Mesendoderm (in vitro differentiated cells): ENCODE measurements around the gene ISOC2.
A peak's percentile ranks its signal among the peaks of the same experiment; 100 is the strongest.

ENCODE experiments used
- DNase-seq: peaks from one replicate; pipeline ENCODE4 v3.0.0; 2013
- H2AK5ac ChIP-seq: 2 replicates; pipeline ENCODE4 v1.6.1; 2013; ENCODE audit warnings: low read length, inconsistent platforms
- H2BK120ac ChIP-seq: 2 replicates; pipeline ENCODE4 v1.6.1; 2013; ENCODE audit warnings: low read depth, mild to moderate bottlenecking, low read length, moderate library complexity, mixed read lengths
- H2BK15ac ChIP-seq: replicated peaks from 2 replicates; pipeline ENCODE4 v1.6.1; 2013; ENCODE audit warnings: low read depth, mild to moderate bottlenecking, moderate library complexity
- H2BK5ac ChIP-seq: 2 replicates; pipeline ENCODE4 v1.6.1; 2013; ENCODE audit warnings: low read length, inconsistent platforms
- H3K18ac ChIP-seq: 2 replicates; pipeline ENCODE4 v1.6.1; 2013; ENCODE audit warnings: mild to moderate bottlenecking, low read length, mixed read lengths
- H3K23ac ChIP-seq: one replicate; pipeline ENCODE4 v1.6.1; 2013; ENCODE audit warnings: low read length
- H3K27ac ChIP-seq: 2 replicates; pipeline ENCODE4 v1.5.1; 2013; ENCODE audit warnings: low read depth, mild to moderate bottlenecking, inconsistent platforms, low read length, moderate library complexity
- H3K27me3 ChIP-seq: 2 replicates; pipeline ENCODE4 v1.6.1; 2013; ENCODE audit warnings: low read length, control low read depth, mild to moderate bottlenecking, inconsistent platforms; ENCODE audit not compliant: insufficient read depth, poor library complexity
- H3K36me3 ChIP-seq: 2 replicates; pipeline ENCODE4 v1.6.1; 2013; ENCODE audit warnings: low read length, inconsistent platforms; ENCODE audit not compliant: control insufficient read depth, insufficient read depth
- H3K4ac ChIP-seq: one replicate; pipeline ENCODE4 v1.6.1; 2013; ENCODE audit warnings: low read depth, mild to moderate bottlenecking, low read length, moderate library complexity
- H3K4me1 ChIP-seq: 2 replicates; pipeline ENCODE4 v1.6.1; 2013; ENCODE audit warnings: low read depth, low read length, inconsistent platforms; ENCODE audit not compliant: control insufficient read depth
- H3K4me2 ChIP-seq: 2 replicates; pipeline ENCODE4 v1.6.1; 2013; ENCODE audit warnings: low read length
- H3K4me3 ChIP-seq: 2 replicates; pipeline ENCODE4 v1.5.1; 2013; ENCODE audit warnings: mild to moderate bottlenecking, low read length
- H3K56ac ChIP-seq: one replicate; pipeline ENCODE4 v1.6.1; 2013; ENCODE audit warnings: low read length
- H3K79me1 ChIP-seq: 2 replicates; pipeline ENCODE4 v1.6.1; 2013; ENCODE audit warnings: low read length, inconsistent platforms
- H3K79me2 ChIP-seq: 2 replicates; pipeline ENCODE4 v1.6.1; 2013; ENCODE audit warnings: mild to moderate bottlenecking, low read length; ENCODE audit not compliant: control insufficient read depth, insufficient read depth
- H3K9ac ChIP-seq: 2 replicates; pipeline ENCODE4 v1.6.1; 2013; ENCODE audit warnings: low read length, inconsistent platforms
- H4K5ac ChIP-seq: one replicate; pipeline ENCODE4 v1.6.1; 2013; ENCODE audit warnings: low read length
- H4K8ac ChIP-seq: one replicate; pipeline ENCODE4 v1.6.1; 2013; ENCODE audit warnings: low read depth, mild to moderate bottlenecking, control low read depth, low read length, moderate library complexity
- WGBS: extraction: QIAGEN DNeasy Blood & Tissue Kit; methylation state at CpG from one replicate; pipeline ENCODE4 v1.1.7; 2013; ENCODE audit warnings: low lambda C conversion rate, missing lambda C conversion rate; ENCODE audit not compliant: insufficient coverage; ENCODE audit errors: extremely low coverage; 5-methylcytosine and 5-hydroxymethylcytosine counted together

Gene ISOC2

DNA sequence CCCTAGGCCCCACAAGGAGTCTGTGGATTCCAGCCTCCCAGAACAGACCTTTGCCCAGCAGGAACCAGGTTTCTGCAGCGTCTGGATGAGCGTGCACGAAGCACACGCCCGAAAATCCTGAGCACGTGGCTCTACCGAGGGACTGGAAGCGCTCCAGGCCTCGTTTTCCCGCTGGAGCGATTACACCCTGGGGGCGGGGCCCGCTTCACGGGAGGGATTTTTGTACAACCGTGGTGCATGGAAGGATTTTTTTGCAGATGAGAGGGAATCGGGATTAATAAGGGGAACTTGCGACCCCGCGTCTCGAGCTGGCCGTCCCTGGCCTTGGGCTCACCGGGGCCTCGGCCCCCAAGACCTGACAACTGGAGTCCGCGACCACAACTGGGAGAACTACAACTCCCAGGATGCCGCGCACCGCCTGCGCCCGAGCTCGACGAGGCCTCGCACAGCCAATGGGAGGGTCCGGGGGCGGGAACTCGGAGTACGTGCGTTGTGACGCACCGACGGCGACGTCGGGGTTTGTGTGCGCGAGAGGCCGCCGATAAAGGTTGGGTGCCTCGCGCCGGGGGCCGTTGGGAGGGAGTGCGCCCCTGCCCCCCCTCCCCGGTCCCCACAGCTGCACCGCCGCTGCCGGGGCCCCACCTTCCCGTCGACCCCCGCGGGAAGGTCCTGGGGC lies 14.8 kb upstream of the ISOC2 start, which contains the start of gene ZNF628:
Gene ZNF628 (plus strand): TSS at position 518 of the 676 bp plus-strand sequence. CDS start 3,294 bp downstream, outside the sequence.
- Histone ChIP-seq H3K4me3 (peak within 1 kb of the TSS; percentile 86), H2BK120ac (peak within 1 kb of the TSS; percentile 86), H3K4me2 (peak within 1 kb of the TSS; percentile 75), H3K9ac (peak within 1 kb of the TSS; percentile 84), H2AK5ac (no peak within 1 kb of the TSS), H3K4me1 (peaks cover 2% of the 10 kb centered on the region), H3K27me3 (no peaks in the 10 kb centered on the region), H3K79me1 (peaks cover 9% of the 10 kb centered on the region), H2BK5ac (no peak within 1 kb of the TSS), H4K5ac (peak within 1 kb of the TSS; percentile 84), H3K56ac (peak within 1 kb of the TSS; percentile 90), H3K36me3 (no peaks in the 10 kb centered on the region), H3K4ac (peak within 1 kb of the TSS; percentile 57), H3K23ac (no peak within 1 kb of the TSS), H3K18ac (peak within 1 kb of the TSS; percentile 95), H3K27ac (peak within 1 kb of the TSS; percentile 76), H3K79me2 (peaks cover 2% of the 10 kb centered on the region), H2BK15ac (no peak within 1 kb of the TSS), H4K8ac (peak within 1 kb of the TSS; percentile 98)
- DNase-seq = peak; percentile 99
- WGBS = no CpG with 5 or more reads among the region's 61 CpGs

DNA sequence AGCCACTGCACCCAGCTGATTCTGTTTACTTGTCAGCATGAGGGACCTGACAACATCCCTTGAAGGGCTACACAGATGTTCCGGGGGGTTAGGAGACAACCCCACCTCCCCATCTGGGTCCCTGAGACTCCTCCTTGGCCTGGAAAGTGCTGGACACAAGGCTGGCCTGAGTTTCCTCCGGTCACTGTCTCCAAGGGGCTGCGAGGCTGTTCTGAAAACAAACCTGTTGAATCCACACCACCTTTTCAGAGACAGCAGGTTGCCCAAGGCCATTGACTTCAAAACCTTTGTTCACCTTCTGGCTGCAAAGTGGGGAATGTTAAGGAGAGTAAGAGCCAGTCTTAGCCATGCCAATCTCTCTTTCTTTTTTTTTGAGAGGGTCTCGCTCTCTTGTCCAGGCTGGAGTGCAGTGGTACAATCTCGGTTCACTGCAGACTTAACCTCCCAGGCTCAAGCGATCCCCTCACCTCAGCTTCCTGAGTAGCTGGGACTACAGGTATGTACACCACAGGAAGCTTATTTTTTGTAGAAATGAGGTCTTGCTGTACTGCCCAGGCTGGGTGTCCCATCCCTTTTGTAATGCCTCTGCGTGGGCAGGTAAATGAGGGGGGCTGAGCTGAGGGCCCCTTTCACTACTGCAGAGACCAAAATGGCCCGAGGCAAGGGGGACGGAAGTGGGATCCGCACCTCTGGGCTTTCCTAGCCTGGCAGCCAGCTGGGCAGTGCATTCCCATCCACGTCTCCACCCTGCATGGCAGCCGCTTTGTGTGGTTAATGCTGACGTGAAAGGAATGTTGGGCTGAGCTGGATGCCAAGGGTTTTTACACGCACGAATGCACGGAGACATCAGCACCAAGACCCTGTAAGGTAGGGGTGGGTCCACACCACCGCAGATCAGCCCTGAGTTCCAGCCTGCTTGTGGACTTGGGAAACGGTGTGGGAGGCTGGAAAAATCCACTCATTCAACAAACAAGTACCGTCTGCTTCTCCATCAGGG lies 13.1 kb upstream of the ISOC2 start:
- DNase-seq = peak; percentile 21
- Histone ChIP-seq H3K79me1 (peaks cover 7% of the 10 kb centered on the region), H3K79me2 (peaks cover 2% of the 10 kb centered on the region), H3K27ac (no peak overlapping the region), H4K8ac (no peak overlapping the region), H4K5ac (no peak overlapping the region), H3K18ac (no peak overlapping the region), H2BK15ac (no peak overlapping the region), H3K36me3 (no peaks in the 10 kb centered on the region), H3K4me2 (no peak overlapping the region), H3K4me3 (no peak overlapping the region), H3K4me1 (peaks cover 2% of the 10 kb centered on the region), H2BK120ac (no peak overlapping the region), H3K4ac (no peak overlapping the region), H3K23ac (no peak overlapping the region), H3K27me3 (no peaks in the 10 kb centered on the region), H2BK5ac (no peak overlapping the region), H3K9ac (no peak overlapping the region), H2AK5ac (peak overlapping the region; percentile 59), H3K56ac (peak overlapping the region; percentile 5)
- no CpG with 5 or more reads among the region's 19 CpGs for WGBS

DNA sequence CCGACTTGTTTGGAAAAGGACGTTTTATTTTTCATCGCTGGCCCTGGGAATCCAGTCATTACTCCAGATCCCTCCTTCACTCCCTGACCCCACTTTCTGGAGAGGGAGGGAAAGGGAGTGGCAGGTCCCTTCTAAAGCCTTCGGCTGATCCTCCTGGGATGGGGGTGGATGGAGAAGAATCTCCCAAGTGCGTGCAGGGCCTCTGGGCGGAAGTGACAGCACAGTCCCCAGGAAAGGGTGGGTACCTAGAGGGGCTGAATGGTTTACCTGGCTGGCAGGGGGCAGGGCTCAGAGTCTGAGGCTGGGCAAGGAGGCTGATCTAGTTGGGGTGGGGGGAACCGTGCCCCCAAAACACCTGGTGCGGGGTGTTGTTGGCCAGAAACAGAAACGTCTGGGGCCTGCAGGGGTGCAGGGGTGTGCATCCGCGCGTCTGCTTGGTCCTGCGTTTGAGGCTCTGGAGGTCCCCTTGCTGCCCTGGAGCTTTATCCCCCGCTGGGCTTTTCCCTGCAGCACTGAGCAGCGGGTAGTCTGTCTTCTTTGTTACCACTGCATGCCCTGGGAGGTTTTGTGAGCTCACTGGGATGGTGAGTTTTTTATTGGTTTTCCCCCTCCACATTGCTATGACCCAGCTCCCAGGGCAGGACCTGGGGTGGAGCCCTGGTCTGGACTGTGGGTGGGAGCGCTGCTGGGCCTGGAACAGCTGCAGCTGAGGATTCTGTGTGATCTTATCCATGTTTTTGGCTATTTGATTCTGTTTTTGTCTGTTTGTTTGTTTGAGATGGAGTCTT lies 12.0 kb upstream of the ISOC2 start:
- no peak overlapping the region for H3K27ac ChIP-seq
- H3K27me3 ChIP-seq = no peaks in the 10 kb centered on the region
- H3K4me3 ChIP-seq = no peak overlapping the region
- H2BK15ac ChIP-seq = no peak overlapping the region
- H3K79me1 ChIP-seq = peaks cover 5% of the 10 kb centered on the region
- H3K79me2 ChIP-seq = peaks cover 2% of the 10 kb centered on the region
- no peak overlapping the region for H3K18ac ChIP-seq
- peak overlapping the region; percentile 17 for H3K56ac ChIP-seq
- H4K5ac ChIP-seq = no peak overlapping the region
- H2AK5ac ChIP-seq = no peak overlapping the region
- no peak overlapping the region for H2BK120ac ChIP-seq
- no peak overlapping the region for H3K4ac ChIP-seq
- peaks cover 2% of the 10 kb centered on the region for H3K4me1 ChIP-seq
- H2BK5ac ChIP-seq = no peak overlapping the region
- no peak overlapping the region for H4K8ac ChIP-seq
- H3K4me2 ChIP-seq = no peak overlapping the region
- DNase-seq = peak; percentile 18
- H3K23ac ChIP-seq = no peak overlapping the region
- H3K36me3 ChIP-seq = no peaks in the 10 kb centered on the region
- no CpG with 5 or more reads among the region's 16 CpGs for WGBS
- no peak overlapping the region for H3K9ac ChIP-seq

DNA sequence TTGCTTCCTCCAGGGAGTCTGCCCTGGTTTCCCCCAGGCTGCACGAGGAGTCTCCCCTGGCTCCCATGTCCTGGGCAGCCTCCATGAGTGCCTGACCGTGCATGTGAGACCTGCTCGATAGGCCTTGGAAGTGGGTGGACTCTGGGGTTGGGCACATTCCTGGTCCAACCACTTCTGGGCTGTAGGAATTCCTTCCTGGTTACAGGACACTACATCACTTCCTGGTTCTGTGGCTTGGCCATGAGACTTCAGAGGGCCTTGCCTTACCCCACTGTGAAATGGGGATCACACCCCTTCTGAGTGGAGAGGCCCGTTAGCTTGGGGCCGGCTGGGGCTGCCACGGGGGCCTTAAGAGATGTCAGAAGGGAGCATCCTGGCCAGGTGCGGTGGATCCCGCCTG lies 11.0 kb upstream of the ISOC2 start:
- Histone ChIP-seq H3K56ac (no peak overlapping the region), H3K36me3 (no peaks in the 10 kb centered on the region), H4K8ac (no peak overlapping the region), H3K9ac (no peak overlapping the region), H2BK15ac (no peak overlapping the region), H3K79me1 (no peaks in the 10 kb centered on the region), H3K27me3 (no peaks in the 10 kb centered on the region), H3K27ac (no peak overlapping the region), H2AK5ac (no peak overlapping the region), H3K23ac (no peak overlapping the region), H3K4me2 (no peak overlapping the region), H3K18ac (no peak overlapping the region), H4K5ac (no peak overlapping the region), H3K4me3 (no peak overlapping the region), H3K4ac (no peak overlapping the region), H3K79me2 (no peaks in the 10 kb centered on the region), H3K4me1 (no peaks in the 10 kb centered on the region), H2BK120ac (no peak overlapping the region), H2BK5ac (no peak overlapping the region)
- WGBS = no CpG with 5 or more reads among the region's 8 CpGs
- peak; percentile 51 for DNase-seq

DNA sequence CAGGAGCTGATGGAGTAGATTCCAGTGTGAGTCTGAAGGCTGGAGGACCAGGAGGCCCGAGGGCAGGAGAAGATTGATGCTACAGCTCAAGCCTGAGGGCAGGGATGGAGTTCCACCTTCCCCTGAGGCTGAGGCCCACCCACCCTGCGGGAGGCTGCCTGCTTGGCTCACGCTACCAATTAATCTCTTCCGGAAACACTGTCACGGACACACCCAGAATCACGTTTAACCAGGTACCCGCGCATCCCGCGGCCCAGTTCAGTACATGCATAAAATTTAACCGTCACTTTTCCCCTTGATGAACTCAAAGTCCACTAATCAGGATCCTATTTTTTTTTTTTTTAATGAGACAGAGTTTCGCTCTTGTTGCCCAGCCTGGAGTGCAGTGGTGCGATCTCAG lies 9.8 kb upstream of the ISOC2 start:
- Histone ChIP-seq H2BK15ac (no peak overlapping the region), H3K27ac (no peak overlapping the region), H3K23ac (no peak overlapping the region), H3K56ac (no peak overlapping the region), H3K27me3 (no peaks in the 10 kb centered on the region), H3K79me1 (no peaks in the 10 kb centered on the region), H3K36me3 (no peaks in the 10 kb centered on the region), H3K9ac (no peak overlapping the region), H2BK120ac (no peak overlapping the region), H3K79me2 (no peaks in the 10 kb centered on the region), H3K4me2 (no peak overlapping the region), H2BK5ac (no peak overlapping the region), H2AK5ac (no peak overlapping the region), H4K5ac (no peak overlapping the region), H3K4me1 (no peaks in the 10 kb centered on the region), H3K4ac (no peak overlapping the region), H4K8ac (no peak overlapping the region), H3K18ac (no peak overlapping the region), H3K4me3 (no peak overlapping the region)
- DNase-seq = no peak
- WGBS = no CpG with 5 or more reads among the region's 13 CpGs
